Cardiac muscle cell (in vitro differentiated cells and primary cell): Measurements from ENCODE around the gene PTPN4. TPM values are rescaled to one million over a fixed set of nuclear protein-coding genes. Genes with fewer than 3 reads are reported as not detected.

Source experiments
- DNase-seq, 2 donors: peaks; one replicate each; pipeline versions ENCODE4 v3.0.0 to v3.0.0-alpha.2; 2010 to 2017; ENCODE audit warnings: low read depth in 1 of 2, low spot score in 1 of 2
- H3K27ac ChIP-seq: fragments of 200-600 bp; sonication (generic); 2 replicates; pipeline ENCODE4 v1.5.1; 2016
- H3K27me3 ChIP-seq: fragments of 200-600 bp; sonication (generic); 2 replicates; pipeline ENCODE4 v1.6.0; 2016; ENCODE audit warnings: control low read depth
- H3K36me3 ChIP-seq: fragments of 200-600 bp; sonication (generic); 2 replicates; pipeline ENCODE4 v1.5.1; 2016; ENCODE audit warnings: control low read depth
- H3K4me1 ChIP-seq: fragments of 200-600 bp; sonication (generic); 2 replicates; pipeline ENCODE4 v1.8.1; 2017; ENCODE audit warnings: low read depth, mild to moderate bottlenecking, mixed run types
- H3K4me3 ChIP-seq: fragments of 200-600 bp; sonication (generic); 2 replicates; pipeline ENCODE4 v1.5.1; 2016; ENCODE audit warnings: mild to moderate bottlenecking
- H3K9me3 ChIP-seq: fragments of 200-600 bp; sonication (generic); 2 replicates; pipeline ENCODE4 v1.5.1; 2017; ENCODE audit warnings: low read depth, mild to moderate bottlenecking, control low read depth
- CTCF ChIP-seq: IDR thresholded peaks from 2 replicates; pipeline ENCODE4 v1.5.1; 2012; ENCODE audit warnings: low read depth, mild to moderate bottlenecking, low read length
- polyA plus RNA-seq: library from polyadenylated mRNA; unstranded; fragments of >200 nt; fragmentation: Nextera tagmentation; extraction: Ambion mirVana; gene quantifications from 2 replicates; pipeline ENCODE4 v1.2.1, GENCODE V29; 2016
- total RNA-seq: library from RNA; depleted of rRNA; stranded (reverse); fragments of >200 nt; gene quantifications from 2 replicates; pipeline ENCODE4 v1.2.3, GENCODE V29; 2016

PTPN4 gene
- total and polyA plus RNA-seq, 2 experiments from 2014 or later = 26.3 to 70.3 TPM

- TF ChIP-seq CTCF = no peak
- Histone ChIP-seq H3K36me3 (no peaks in the 10 kb centered on the region), H3K27ac (no peak overlapping the region), H3K27me3 (no peaks in the 10 kb centered on the region), H3K4me1 (no peaks in the 10 kb centered on the region), H3K4me3 (no peak overlapping the region), H3K9me3 (no peaks in the 10 kb centered on the region)
- DNase-seq = no peak
These were observed 3.8 kb upstream of the PTPN4 start for GRCh38 chr2:119755906-119756305.

- no peak overlapping the region for H3K4me3 ChIP-seq
- no peaks in the 10 kb centered on the region for H3K36me3 ChIP-seq
- H3K9me3 ChIP-seq = no peaks in the 10 kb centered on the region
- TF ChIP-seq CTCF = no peak
- no peaks in the 10 kb centered on the region for H3K27me3 ChIP-seq
- H3K4me1 ChIP-seq = no peaks in the 10 kb centered on the region
- DNase-seq = peak in 1 of 2 donors; percentile 79
- H3K27ac ChIP-seq = no peak overlapping the region
These were observed 2.9 kb upstream of the PTPN4 start for GRCh38 chr2:119756837-119757236.

- Histone ChIP-seq H3K27me3 (no peaks in the 10 kb centered on the region), H3K4me3 (peak overlapping the region; percentile 33), H3K4me1 (peaks cover 16% of the 10 kb centered on the region), H3K27ac (peak overlapping the region; percentile 62), H3K9me3 (no peaks in the 10 kb centered on the region), H3K36me3 (no peaks in the 10 kb centered on the region)
- TF ChIP-seq CTCF = no peak
- DNase-seq = no peak
These were observed 756 bp upstream of the PTPN4 start for GRCh38 chr2:119758881-119759450.

- no peak for DNase-seq
- Histone ChIP-seq H3K27me3 (no peaks in the 10 kb centered on the region), H3K27ac (peak overlapping the region; percentile 95), H3K36me3 (no peaks in the 10 kb centered on the region), H3K9me3 (no peaks in the 10 kb centered on the region), H3K4me1 (peaks cover 20% of the 10 kb centered on the region), H3K4me3 (peak overlapping the region; percentile 78)
- TF ChIP-seq CTCF = no peak
These were observed 674 bp downstream of the PTPN4 start for GRCh38 chr2:119760237-119760955.

GRCh38 chr2:119760956-119761275 lies 1.2 kb downstream of the PTPN4 start:
- no peak for TF ChIP-seq CTCF

More at GRCh38 chr2:119760956-119761275, 1.2 kb downstream of the PTPN4 start:
- Histone ChIP-seq H3K4me1 (peaks cover 20% of the 10 kb centered on the region), H3K4me3 (peak overlapping the region; percentile 78), H3K27ac (peak overlapping the region; percentile 24), H3K36me3 (no peaks in the 10 kb centered on the region), H3K9me3 (no peaks in the 10 kb centered on the region), H3K27me3 (no peaks in the 10 kb centered on the region)
- peak in 1 of 2 donors; percentile 56 for DNase-seq
